ENCODE data around the gene CNPY1. TPM values are rescaled to one million over a fixed set of nuclear protein-coding genes. Genes with fewer than 3 reads are reported as not detected.

Gene CNPY1
- polyA plus RNA-seq, 1 of the 3 experiments (the other 2 are of a cell fraction) = not detected

DNA sequence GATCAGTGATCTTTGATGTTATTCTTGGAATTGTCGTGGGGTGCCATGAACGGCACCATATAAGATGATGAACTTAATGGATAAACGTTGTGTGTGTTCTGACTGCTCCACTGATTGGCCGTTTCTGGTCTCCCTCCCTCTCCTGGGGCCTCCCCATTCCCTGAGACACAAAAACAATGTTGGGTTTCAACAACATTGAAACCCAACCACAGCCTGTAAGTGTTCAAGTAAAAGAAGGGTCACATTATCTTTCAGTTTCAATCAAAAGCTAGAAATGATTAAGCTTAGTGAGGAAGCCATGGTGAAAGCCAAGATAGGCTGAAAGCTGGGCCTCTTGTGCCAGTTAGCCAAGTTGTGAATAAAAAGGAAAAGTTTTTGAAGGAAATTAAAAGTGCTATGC lies 68.9 kb downstream of the CNPY1 start (continued):
- TF ChIP-seq, protein P1, sequence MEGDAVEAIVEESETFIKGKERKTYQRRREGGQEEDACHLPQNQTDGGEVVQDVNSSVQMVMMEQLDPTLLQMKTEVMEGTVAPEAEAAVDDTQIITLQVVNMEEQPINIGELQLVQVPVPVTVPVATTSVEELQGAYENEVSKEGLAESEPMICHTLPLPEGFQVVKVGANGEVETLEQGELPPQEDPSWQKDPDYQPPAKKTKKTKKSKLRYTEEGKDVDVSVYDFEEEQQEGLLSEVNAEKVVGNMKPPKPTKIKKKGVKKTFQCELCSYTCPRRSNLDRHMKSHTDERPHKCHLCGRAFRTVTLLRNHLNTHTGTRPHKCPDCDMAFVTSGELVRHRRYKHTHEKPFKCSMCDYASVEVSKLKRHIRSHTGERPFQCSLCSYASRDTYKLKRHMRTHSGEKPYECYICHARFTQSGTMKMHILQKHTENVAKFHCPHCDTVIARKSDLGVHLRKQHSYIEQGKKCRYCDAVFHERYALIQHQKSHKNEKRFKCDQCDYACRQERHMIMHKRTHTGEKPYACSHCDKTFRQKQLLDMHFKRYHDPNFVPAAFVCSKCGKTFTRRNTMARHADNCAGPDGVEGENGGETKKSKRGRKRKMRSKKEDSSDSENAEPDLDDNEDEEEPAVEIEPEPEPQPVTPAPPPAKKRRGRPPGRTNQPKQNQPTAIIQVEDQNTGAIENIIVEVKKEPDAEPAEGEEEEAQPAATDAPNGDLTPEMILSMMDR (IDR thresholded peaks at IDR 0.05) = no peak
- no peak for TF ChIP-seq ELF1 (IDR thresholded peaks at IDR 0.05)
- TF ChIP-seq, protein P2, sequence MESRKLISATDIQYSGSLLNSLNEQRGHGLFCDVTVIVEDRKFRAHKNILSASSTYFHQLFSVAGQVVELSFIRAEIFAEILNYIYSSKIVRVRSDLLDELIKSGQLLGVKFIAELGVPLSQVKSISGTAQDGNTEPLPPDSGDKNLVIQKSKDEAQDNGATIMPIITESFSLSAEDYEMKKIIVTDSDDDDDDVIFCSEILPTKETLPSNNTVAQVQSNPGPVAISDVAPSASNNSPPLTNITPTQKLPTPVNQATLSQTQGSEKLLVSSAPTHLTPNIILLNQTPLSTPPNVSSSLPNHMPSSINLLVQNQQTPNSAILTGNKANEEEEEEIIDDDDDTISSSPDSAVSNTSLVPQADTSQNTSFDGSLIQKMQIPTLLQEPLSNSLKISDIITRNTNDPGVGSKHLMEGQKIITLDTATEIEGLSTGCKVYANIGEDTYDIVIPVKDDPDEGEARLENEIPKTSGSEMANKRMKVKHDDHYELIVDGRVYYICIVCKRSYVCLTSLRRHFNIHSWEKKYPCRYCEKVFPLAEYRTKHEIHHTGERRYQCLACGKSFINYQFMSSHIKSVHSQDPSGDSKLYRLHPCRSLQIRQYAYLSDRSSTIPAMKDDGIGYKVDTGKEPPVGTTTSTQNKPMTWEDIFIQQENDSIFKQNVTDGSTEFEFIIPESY (IDR thresholded peaks at IDR 0.05; ENCODE audit: borderline replicate concordance, low read depth) = no peak
- TF ChIP-seq YY1 (IDR thresholded peaks at IDR 0.05; ENCODE audit: low read depth) = no peak
- no peak for TF ChIP-seq TEAD4 (IDR thresholded peaks at IDR 0.05; ENCODE audit: borderline replicate concordance, insufficient read depth)
- TF ChIP-seq NRF1 (IDR thresholded peaks at IDR 0.05; ENCODE audit: low read depth, low read length) = no peak

- H3K4me1 ChIP-seq (ENCODE audit: control insufficient read depth in 1 of 2, insufficient read depth in 2 of 2, low read depth in 1 of 2, low read length in 1 of 2) = no peaks in the 10 kb centered on the region; a peak in 1 of 4 replicates
- no peak overlapping the region for H2AFZ ChIP-seq (ENCODE audit: low read depth)
- H3F3A ChIP-seq (replicated peaks; ENCODE audit: insufficient read depth) = no peaks in the 10 kb centered on the region
- H3K9ac ChIP-seq = no peak overlapping the region
- WGBS (ENCODE audit: low lambda C conversion rate) = 26% methylated on average over 11 of the region's 11 CpGs
- H3K9me3 ChIP-seq = no peaks in the 10 kb centered on the region
- H3K9me2 ChIP-seq = no peaks in the 10 kb centered on the region
- no peak for TF ChIP-seq RFX5 (IDR thresholded peaks at IDR 0.05; ENCODE audit: low read length)
- TF ChIP-seq USF2 (IDR thresholded peaks at IDR 0.05; ENCODE audit: borderline replicate concordance, low read depth, low read length) = no peak
- TF ChIP-seq EP300 (IDR thresholded peaks at IDR 0.05; ENCODE audit: borderline replicate concordance in 1 of 2, low read depth in 1 of 2, low read length in 1 of 2) = no peak
- TF ChIP-seq TEAD4 (IDR thresholded peaks at IDR 0.05; ENCODE audit: borderline replicate concordance, insufficient read depth) = no peak
- no peak for TF ChIP-seq TCF12 (IDR thresholded peaks at IDR 0.05)
- TF ChIP-seq, protein P3, sequence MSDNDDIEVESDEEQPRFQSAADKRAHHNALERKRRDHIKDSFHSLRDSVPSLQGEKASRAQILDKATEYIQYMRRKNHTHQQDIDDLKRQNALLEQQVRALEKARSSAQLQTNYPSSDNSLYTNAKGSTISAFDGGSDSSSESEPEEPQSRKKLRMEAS (IDR thresholded peaks at IDR 0.05; ENCODE audit: low read depth) = no peak
- TF ChIP-seq, protein P4, sequence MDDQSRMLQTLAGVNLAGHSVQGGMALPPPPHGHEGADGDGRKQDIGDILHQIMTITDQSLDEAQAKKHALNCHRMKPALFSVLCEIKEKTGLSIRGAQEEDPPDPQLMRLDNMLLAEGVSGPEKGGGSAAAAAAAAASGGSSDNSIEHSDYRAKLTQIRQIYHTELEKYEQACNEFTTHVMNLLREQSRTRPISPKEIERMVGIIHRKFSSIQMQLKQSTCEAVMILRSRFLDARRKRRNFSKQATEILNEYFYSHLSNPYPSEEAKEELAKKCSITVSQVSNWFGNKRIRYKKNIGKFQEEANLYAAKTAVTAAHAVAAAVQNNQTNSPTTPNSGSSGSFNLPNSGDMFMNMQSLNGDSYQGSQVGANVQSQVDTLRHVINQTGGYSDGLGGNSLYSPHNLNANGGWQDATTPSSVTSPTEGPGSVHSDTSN (IDR thresholded peaks at IDR 0.05) = no peak
- TF ChIP-seq REST (IDR thresholded peaks at IDR 0.05; ENCODE audit: low read depth, low read length) = no peak
- no peak for TF ChIP-seq FOSL2 (IDR thresholded peaks at IDR 0.05; ENCODE audit: borderline replicate concordance, low read depth)
- TF ChIP-seq MXI1 (IDR thresholded peaks at IDR 0.05; ENCODE audit: low read depth, low read length) = no peak
- TF ChIP-seq GATA2 (CRISPR knock-in tag; IDR thresholded peaks at IDR 0.05) = no peak
- no peak for TF ChIP-seq NRF1 (IDR thresholded peaks at IDR 0.05; ENCODE audit: low read depth, low read length)
- no peak for TF ChIP-seq TAF1 (IDR thresholded peaks at IDR 0.05; ENCODE audit: borderline replicate concordance, low read depth, low read length)
- no peak for TF ChIP-seq RCOR1 (IDR thresholded peaks at IDR 0.05; ENCODE audit: low read length)
- H3K27ac ChIP-seq (ENCODE audit: low read depth in 2 of 2, low read length in 1 of 2) = no peak overlapping the region
- H3K36me3 ChIP-seq (replicated peaks in 1 of 2; ENCODE audit: control insufficient read depth in 1 of 2, insufficient read depth in 2 of 2, low read length in 1 of 2) = no peaks in the 10 kb centered on the region
- peaks cover 97% of the 10 kb centered on the region for H3K27me3 ChIP-seq (ENCODE audit: insufficient read depth)
- peaks cover 4% of the 10 kb centered on the region; the same call in 1 of the 2 replicates for H4K20me1 ChIP-seq (ENCODE audit: insufficient read depth)
- no peak overlapping the region for H3K4me2 ChIP-seq
- DNase-seq = no peak
- POLR2A ChIA-PET = no interaction called here
- H3K4me3 ChIP-seq (ENCODE audit: low read depth in 2 of 2, low read length in 1 of 2) = no peak overlapping the region
- CTCF ChIA-PET = interaction anchor here (0.6 to 1.2 kb wide), 5 partner anchors 9 to 175 kb away, joined by 3 read pairs; no protein-coding TSS in a partner anchor
- H3K79me2 ChIP-seq (ENCODE audit: insufficient read depth) = no peaks in the 10 kb centered on the region
These were observed 74.6 kb downstream of the CNPY1 start for GRCh38 chr7:155471718-155472117.

All from SK-N-SH (cell line).